GM18867 (cell line): ENCODE measurements around the gene IQCM.

Source experiments
- ATAC-seq: cut with Tn5 transposase; IDR thresholded peaks from one replicate; pipeline ENCODE4 v1.9.1; 2021; ENCODE audit warnings: mild to moderate bottlenecking, moderate library complexity; ENCODE audit not compliant: unreplicated experiment

The IQCM gene

GRCh38 chr4:149711593-149712365, 103.9 kb downstream of the IQCM start:
- no peak for ATAC-seq

- ATAC-seq = no peak
Observed at GRCh38 chr4:149709640-149710039, 106.0 kb downstream of the IQCM start.

- no peak for ATAC-seq
Observed at GRCh38 chr4:149708513-149709130, 107.0 kb downstream of the IQCM start.

- no peak for ATAC-seq
Observed at GRCh38 chr4:149707862-149708261, 107.8 kb downstream of the IQCM start.

GRCh38 chr4:149706942-149707341, 108.7 kb downstream of the IQCM start:
- no peak for ATAC-seq

- peak; percentile 81 for ATAC-seq
Observed at GRCh38 chr4:149702414-149703293, 113.0 kb downstream of the IQCM start.

- ATAC-seq = no peak
Observed at GRCh38 chr4:149701435-149702156, 114.0 kb downstream of the IQCM start.

GRCh38 chr4:149700272-149700671, 115.4 kb downstream of the IQCM start:
- no peak for ATAC-seq

- no peak for ATAC-seq
Observed at GRCh38 chr4:149699642-149700041, 116.0 kb downstream of the IQCM start.

- no peak for ATAC-seq
Observed at GRCh38 chr4:149690726-149691125, 124.9 kb downstream of the IQCM start.

GRCh38 chr4:149684516-149684915, 131.1 kb downstream of the IQCM start:
- no peak for ATAC-seq

GRCh38 chr4:149676076-149676475, 139.6 kb downstream of the IQCM start:
- peak; percentile 99 for ATAC-seq

- ATAC-seq = no peak
Observed at GRCh38 chr4:149645790-149646189, 169.9 kb downstream of the IQCM start.

GRCh38 chr4:149638073-149638472, 177.6 kb downstream of the IQCM start:
- no peak for ATAC-seq

- no peak for ATAC-seq
Observed at GRCh38 chr4:149634368-149634767, 181.3 kb downstream of the IQCM start.

- no peak for ATAC-seq
Observed at GRCh38 chr4:149631629-149632028, 184.0 kb downstream of the IQCM start.

- ATAC-seq = no peak
Observed at GRCh38 chr4:149630064-149630463, 185.6 kb downstream of the IQCM start.

GRCh38 chr4:149605601-149606378, 209.9 kb downstream of the IQCM start:
- ATAC-seq = no peak

- no peak for ATAC-seq
Observed at GRCh38 chr4:149604827-149605226, 210.8 kb downstream of the IQCM start.

- no peak for ATAC-seq
Observed at GRCh38 chr4:149595500-149595899, 220.1 kb downstream of the IQCM start.
